Left lung (tissue), 10 donors: Measurements from ENCODE around the gene APMAP. TPM values are rescaled to one million over a fixed set of nuclear protein-coding genes. Genes with fewer than 3 reads are reported as not detected.

Experiments
- ATAC-seq: fragments of 200-7000 bp; cut with Tn5 transposase; one replicate; pipeline ENCODE4 v1.9.1; 2020; ENCODE audit warnings: moderate library complexity
- DNase-seq, 4 donors: peaks; one replicate each; pipeline ENCODE4 v3.0.0-alpha.2; 2013 to 2020
- H3K27ac ChIP-seq, 2 donors: fragments of 200-600 bp; sonication (generic) in 1 of 2; one replicate each; pipeline versions ENCODE4 v1.5.0 to v1.8.0; 2020 to 2021
- H3K27me3 ChIP-seq, 2 donors: fragments of 200-600 bp; sonication (generic) in 1 of 2; one replicate each; pipeline versions ENCODE4 v1.5.0 to v1.8.0; 2020 to 2021
- H3K36me3 ChIP-seq, 2 donors: fragments of 200-600 bp; sonication (generic) in 1 of 2; one replicate each; pipeline versions ENCODE4 v1.5.0 to v1.8.0; 2020 to 2021
- H3K4me1 ChIP-seq, 2 donors: fragments of 200-600 bp; one replicate each; pipeline ENCODE4 v1.8.0; 2021
- H3K4me3 ChIP-seq, 2 donors: fragments of 200-600 bp; sonication (generic) in 1 of 2; one replicate each; pipeline versions ENCODE4 v1.5.0 to v1.8.0; 2020 to 2021; ENCODE audit warnings: mild to moderate bottlenecking in 1 of 2
- H3K9me3 ChIP-seq, 2 donors: fragments of 200-600 bp; sonication (generic) in 1 of 2; one replicate each; pipeline versions ENCODE4 v1.5.0 to v1.8.0; 2020 to 2021
- CTCF ChIP-seq, 2 donors: fragments of 200-600 bp; sonication (generic) in 1 of 2; IDR thresholded peaks; one replicate each; pipeline versions ENCODE4 v1.5.0 to v1.8.0; 2021; ENCODE audit warnings: antibody characterized with exemption in 2 of 2
- intact Hi-C, 2 donors: fragments of 100-400 bp; cut with DNase I; formaldehyde crosslinking; loops; one replicate each; pipeline versions ENCODE4 v1.11.2 to v1.14.2; 2022
- polyA plus RNA-seq, 6 donors: library from polyadenylated mRNA; unstranded; fragments of 120-200 nt; gene quantifications; one replicate each; pipeline ENCODE4 v1.2.1, GENCODE V29; 2013; ENCODE audit not compliant: insufficient read length in 6 of 6
- total RNA-seq, 2 donors: library from RNA; stranded (reverse); fragmentation: NEBNext Ultra II Directional; extraction: Animal tissue kit (Norgen Biotek cat#: 25700); gene quantifications; one replicate each; pipeline ENCODE4 v1.2.1, GENCODE V29; 2021
- donor health status: DM: no; HTN: yes; CAD: no.
- donor health status: DM: no; HTN: no; CAD: no.

Gene APMAP
- total and polyA plus RNA-seq, 8 donors: 76.2 to 90.2 (median 83.1) TPM

GRCh38 chr20:24915440-24915839 is 77.1 kb downstream of the APMAP start:
- no peaks in the 10 kb centered on the region for H3K36me3 ChIP-seq
- no peak for TF ChIP-seq CTCF (IDR thresholded peaks at IDR 0.05)
- H3K27me3 ChIP-seq: peaks cover 0 to 5% of the 10 kb centered on the region in 2 donors
- no peak for ATAC-seq
- no peaks in the 10 kb centered on the region for H3K9me3 ChIP-seq
- H3K4me1 ChIP-seq: peaks cover 6 to 8% of the 10 kb centered on the region in 2 donors
- intact Hi-C loops: no loop called here
- DNase-seq: no peak
- no peak overlapping the region for H3K27ac ChIP-seq
- H3K4me3 ChIP-seq: no peak overlapping the region

GRCh38 chr20:24914388-24915241 is 77.9 kb downstream of the APMAP start:
- Histone ChIP-seq H3K4me1 (peaks cover 6 to 8% of the 10 kb centered on the region in 2 donors), H3K36me3 (no peaks in the 10 kb centered on the region), H3K27me3 (peaks cover 0 to 5% of the 10 kb centered on the region in 2 donors), H3K4me3 (no peak overlapping the region), H3K27ac (no peak overlapping the region), H3K9me3 (no peaks in the 10 kb centered on the region)
- DNase-seq: no peak
- no peak for ATAC-seq
- no peak for TF ChIP-seq CTCF (IDR thresholded peaks at IDR 0.05)
- intact Hi-C loops: no loop called here

- Histone ChIP-seq H3K27ac (no peak overlapping the region), H3K27me3 (peaks cover 0 to 3% of the 10 kb centered on the region in 2 donors), H3K4me3 (no peak overlapping the region), H3K4me1 (peaks cover 0 to 3% of the 10 kb centered on the region in 2 donors), H3K36me3 (no peaks in the 10 kb centered on the region), H3K9me3 (peaks cover 0 to 10% of the 10 kb centered on the region in 2 donors)
- intact Hi-C loops: no loop called here
- no peak for ATAC-seq
- peak in 1 of 4 donors; percentile 52 for DNase-seq
- no peak for TF ChIP-seq CTCF (IDR thresholded peaks at IDR 0.05)
Measured at GRCh38 chr20:24913076-24913628, 79.4 kb downstream of the APMAP start.

Other genes with a start within 250 kb of the APMAP start
- gene CST7, start 43.5 kb downstream of the APMAP start, total RNA-seq: 10 to 100 TPM in 1 of 2 donors, 1 to 10 TPM in 1; 2.4 to 28.0 TPM
- 1 to 10 TPM in 5 of 6 donors, under 1 TPM in 1; 0.84 to 2.0 (median 1.4) TPM for gene CST7, start 43.5 kb downstream of the APMAP start, polyA plus RNA-seq
- gene ACSS1, start 65.4 kb upstream of the APMAP start, total RNA-seq: 10 to 100 TPM; 26.6 to 40.7 TPM
- gene ACSS1, start 65.4 kb upstream of the APMAP start, polyA plus RNA-seq: 10 to 100 TPM; 41.0 to 44.3 (median 42.8) TPM
- gene VSX1, start 89.4 kb upstream of the APMAP start, total RNA-seq: not detected
- under 1 TPM in 1 of 6 donors, not detected in 5; 0.10 TPM for gene VSX1, start 89.4 kb upstream of the APMAP start, polyA plus RNA-seq
- gene ENTPD6, start 203.0 kb upstream of the APMAP start, total RNA-seq: 10 to 100 TPM; 72.7 to 76.3 TPM
- 10 to 100 TPM; 40.2 to 54.1 (median 45.0) TPM for gene ENTPD6, start 203.0 kb upstream of the APMAP start, polyA plus RNA-seq